PC-9 (cell line): ENCODE measurements around the gene KANSL3.

ENCODE experiments used
- CTCF ChIP-seq: fragments of 200-600 bp; sonication (generic); conservative IDR thresholded peaks from 2 replicates; pipeline ENCODE4 v1.6.1; 2017; ENCODE audit warnings: mixed run types, antibody characterized with exemption, mild to moderate bottlenecking, moderate library complexity
- EZH2 ChIP-seq: fragments of 200-600 bp; sonication (generic); IDR thresholded peaks from 2 replicates; pipeline ENCODE4 v1.8.0; 2017; ENCODE audit warnings: antibody characterized with exemption, low read depth

- TF ChIP-seq CTCF (no peak), EZH2 (no peak)
Observed at GRCh38 chr2:96655526-96655925, 17.4 kb upstream of the KANSL3 start.
